Gastrocnemius medialis (tissue), 4 donors: Measurements from ENCODE around the gene LRMDA.

Source experiments
- POLR2A ChIP-seq, 2 donors: fragments of 450-650 bp; IDR thresholded peaks; one replicate each; pipeline ENCODE4 v1.6.1; 2017; ENCODE audit warnings: antibody characterized with exemption in 2 of 2, mild to moderate bottlenecking in 2 of 2, moderate library complexity in 2 of 2
- TF ChIP-seq, protein P1 (sequence below), 5 experiments: fragments of 450-650 bp in 3 of 5; fragments of 200-600 bp in 2 of 5; sonication (generic) in 2 of 5; IDR thresholded peaks in 4 of 5; conservative IDR thresholded peaks in 1 of 5; 1 replicate in 4 of 5; 2 replicates in 1 of 5; pipeline ENCODE4 v1.5.1; 2016 to 2019; ENCODE audit warnings: antibody characterized with exemption in 5 of 5, mild to moderate bottlenecking in 3 of 5, moderate library complexity in 3 of 5

DNA sequence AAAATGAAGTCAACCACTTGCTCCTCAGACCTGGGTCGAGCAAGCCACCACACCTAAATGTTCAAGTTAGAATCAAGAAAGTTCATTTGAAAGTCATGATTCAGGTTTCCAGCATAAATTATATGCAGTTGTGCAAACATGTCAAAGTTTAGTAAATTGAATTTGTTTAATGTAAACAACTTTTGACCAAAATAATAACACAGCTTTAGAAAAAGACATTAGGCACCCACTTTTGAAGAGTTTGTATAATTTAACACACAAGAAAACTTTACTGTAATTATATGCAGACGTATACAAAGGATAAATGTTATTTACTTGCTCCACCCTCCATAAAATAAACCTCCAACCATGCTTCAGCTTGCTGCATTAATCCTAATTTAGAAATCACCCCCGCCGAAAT is 680.0 kb downstream of the LRMDA start:
- TF ChIP-seq, protein P1, sequence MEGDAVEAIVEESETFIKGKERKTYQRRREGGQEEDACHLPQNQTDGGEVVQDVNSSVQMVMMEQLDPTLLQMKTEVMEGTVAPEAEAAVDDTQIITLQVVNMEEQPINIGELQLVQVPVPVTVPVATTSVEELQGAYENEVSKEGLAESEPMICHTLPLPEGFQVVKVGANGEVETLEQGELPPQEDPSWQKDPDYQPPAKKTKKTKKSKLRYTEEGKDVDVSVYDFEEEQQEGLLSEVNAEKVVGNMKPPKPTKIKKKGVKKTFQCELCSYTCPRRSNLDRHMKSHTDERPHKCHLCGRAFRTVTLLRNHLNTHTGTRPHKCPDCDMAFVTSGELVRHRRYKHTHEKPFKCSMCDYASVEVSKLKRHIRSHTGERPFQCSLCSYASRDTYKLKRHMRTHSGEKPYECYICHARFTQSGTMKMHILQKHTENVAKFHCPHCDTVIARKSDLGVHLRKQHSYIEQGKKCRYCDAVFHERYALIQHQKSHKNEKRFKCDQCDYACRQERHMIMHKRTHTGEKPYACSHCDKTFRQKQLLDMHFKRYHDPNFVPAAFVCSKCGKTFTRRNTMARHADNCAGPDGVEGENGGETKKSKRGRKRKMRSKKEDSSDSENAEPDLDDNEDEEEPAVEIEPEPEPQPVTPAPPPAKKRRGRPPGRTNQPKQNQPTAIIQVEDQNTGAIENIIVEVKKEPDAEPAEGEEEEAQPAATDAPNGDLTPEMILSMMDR (IDR thresholded peaks at IDR 0.05 in 4 of 5, conservative IDR thresholded peaks at IDR 0.05 in 1 of 5) = no peak
- no peak for TF ChIP-seq POLR2A (IDR thresholded peaks at IDR 0.05)
